Measurements from ENCODE around the gene DNAJA4.

DNA sequence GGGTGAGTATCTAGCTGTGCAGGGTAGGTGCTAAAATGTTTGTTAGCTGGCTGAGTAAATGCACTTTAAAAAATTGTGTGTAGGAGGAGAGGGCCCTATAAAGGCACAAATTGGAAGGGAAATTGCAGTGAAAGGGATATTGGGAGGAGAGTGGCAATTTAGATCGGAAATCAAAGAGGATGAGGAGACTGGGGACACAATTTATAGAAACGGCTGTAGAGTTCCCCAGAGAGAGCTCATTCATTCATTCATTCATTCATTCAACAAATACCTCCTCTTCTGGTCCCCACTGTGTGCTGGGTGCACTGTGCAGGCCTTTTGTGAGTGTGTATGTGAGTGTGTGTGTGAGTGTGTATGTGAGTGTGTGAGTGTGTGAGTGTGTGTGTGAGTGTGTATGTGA lies 2.4 kb downstream of the DNAJA4 start:
- TF ChIP-seq CTCF (IDR thresholded peaks at IDR 0.05; ENCODE audit: low read length) (no peak), EZH2 (IDR thresholded peaks at IDR 0.05; ENCODE audit: borderline replicate concordance, low read length) (no peak)

Measured in OCI-LY1 (cell line).